NCI-H1694 (cell line): ENCODE data around the gene SH3RF3.

Source experiments
- DNase-seq: peaks from one replicate; lab custom pipeline; 2025; lab: John Stamatoyannopoulos, UW

SH3RF3 gene

DNA sequence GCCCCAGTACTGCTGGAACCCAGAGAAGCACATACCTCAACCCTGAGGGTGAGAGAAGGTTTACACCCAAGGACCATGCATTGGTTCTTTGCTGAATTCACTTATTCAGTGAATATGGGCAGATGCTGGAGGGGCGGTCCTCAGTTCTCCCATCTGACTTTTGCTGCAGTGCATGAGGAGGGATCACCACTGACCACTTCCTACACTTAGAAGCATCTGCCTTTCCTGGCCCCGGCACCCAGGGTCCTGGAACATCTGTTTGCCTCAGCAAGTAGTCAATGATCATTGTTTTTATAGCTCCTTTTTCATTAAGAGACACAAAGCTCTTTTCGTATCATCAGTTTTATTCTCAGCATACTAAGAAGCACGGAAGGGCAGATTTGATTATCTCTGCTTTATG, 211.4 kb downstream of the SH3RF3 start:
- no peak for DNase-seq

DNA sequence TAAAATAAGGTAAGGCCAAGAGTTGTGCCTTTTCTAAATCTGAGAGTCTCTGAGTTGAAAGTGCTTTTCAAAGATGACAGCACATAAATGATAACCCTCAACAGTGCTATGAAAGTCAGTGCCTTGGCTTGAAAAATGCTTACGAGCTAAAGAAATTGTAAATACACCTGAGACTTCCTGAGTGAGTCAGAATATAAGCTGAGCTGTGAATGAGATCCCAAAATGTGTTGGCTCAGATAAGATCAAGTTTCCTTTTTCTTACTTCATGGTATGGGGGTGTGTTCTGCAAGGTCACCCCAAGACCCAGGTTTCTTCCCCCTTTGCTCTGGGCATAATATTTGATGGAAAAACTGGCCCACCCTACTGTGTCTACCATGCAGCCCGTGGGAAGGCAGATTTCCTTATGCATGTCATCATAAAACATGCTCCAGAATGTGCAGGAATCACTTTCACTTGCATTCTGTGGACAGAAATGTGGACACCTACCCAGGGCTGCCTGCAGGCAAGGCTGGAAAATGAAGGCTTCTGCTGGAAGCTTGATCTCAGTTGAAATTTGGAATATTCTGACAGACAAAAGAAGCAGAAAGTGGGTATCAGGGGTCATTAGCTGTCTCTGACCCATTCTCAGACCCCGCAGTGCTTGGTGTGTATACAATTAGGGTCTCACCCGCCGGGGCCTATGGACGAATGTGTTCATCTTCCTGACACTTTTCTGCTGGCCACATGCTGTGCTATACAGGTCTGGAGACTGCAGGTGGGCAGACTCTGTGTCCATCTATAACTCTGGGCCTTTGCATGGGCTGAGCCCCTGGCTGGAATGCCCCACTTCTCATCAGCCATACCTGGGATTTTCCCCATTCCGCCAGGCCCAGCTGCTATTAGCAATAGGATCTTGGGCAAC, 212.6 kb downstream of the SH3RF3 start:
- DNase-seq = no peak

DNA sequence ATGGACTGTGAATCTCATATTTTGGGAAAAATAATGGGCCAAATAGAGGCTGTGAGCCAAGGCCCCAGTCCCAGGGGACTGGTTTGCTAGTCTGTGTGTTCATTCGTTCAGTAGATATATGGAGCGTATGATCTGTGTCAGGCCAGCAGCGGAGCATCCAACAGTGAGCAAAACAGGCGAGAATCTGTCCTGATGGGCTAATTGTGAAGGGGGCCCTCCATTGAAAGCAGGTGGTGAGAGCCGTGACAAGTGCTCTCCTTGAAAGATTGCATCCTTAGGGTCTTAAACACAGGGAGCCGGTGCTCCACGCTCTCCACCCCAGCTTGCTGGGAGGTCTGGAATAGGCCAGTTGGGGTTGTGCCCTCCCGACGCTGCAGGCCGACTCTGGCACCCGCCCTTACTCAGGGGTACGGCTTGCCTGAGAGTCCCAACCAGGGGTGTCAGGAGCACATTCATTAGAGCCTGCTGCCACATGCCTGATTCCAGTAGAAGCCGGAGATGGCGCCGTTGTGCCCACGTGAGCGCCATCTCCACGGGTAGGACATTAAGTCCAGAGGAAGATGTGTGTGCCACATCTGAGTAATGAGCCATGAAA, 213.3 kb downstream of the SH3RF3 start:
- DNase-seq = peak; percentile 69

DNA sequence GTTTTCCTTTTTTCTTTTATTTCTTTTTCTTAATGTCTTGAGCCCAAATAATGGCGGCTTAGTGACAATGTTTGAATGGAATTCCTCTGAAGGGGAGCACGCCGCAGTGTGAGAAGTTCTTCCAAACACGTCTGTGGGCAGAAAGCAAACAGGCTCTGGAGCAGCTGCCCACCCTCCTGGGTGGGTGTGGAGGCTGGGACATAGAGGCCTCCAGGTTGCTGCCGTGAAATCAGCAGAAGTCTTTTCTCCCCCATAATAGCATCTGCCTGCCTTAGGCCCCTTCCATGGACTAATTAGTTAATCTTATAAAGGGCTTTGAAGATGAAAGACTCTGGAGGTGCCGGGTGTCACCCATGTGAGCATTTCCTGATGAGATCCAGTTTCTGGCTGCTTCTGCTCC, 213.9 kb downstream of the SH3RF3 start:
- DNase-seq = no peak

DNA sequence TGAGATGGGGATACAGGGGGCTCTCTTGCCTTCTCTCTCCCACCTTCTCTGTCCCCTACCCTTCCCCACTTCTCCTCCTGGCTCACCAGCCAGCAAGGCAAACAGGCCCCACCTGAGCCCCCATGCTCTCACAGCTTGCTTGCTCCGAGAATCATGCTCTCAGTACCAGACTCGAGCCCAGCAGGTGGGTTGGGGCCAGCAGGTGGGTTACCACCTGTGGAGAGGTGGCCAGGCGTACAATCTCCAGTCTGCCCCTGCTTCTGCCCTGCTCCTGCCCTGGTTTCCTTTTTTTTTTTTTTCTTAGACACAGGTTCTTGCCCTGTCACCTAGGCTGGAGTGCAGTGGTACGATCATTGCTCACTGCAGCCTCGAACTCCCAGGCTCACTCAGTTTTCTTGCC, 214.5 kb downstream of the SH3RF3 start:
- DNase-seq = no peak

DNA sequence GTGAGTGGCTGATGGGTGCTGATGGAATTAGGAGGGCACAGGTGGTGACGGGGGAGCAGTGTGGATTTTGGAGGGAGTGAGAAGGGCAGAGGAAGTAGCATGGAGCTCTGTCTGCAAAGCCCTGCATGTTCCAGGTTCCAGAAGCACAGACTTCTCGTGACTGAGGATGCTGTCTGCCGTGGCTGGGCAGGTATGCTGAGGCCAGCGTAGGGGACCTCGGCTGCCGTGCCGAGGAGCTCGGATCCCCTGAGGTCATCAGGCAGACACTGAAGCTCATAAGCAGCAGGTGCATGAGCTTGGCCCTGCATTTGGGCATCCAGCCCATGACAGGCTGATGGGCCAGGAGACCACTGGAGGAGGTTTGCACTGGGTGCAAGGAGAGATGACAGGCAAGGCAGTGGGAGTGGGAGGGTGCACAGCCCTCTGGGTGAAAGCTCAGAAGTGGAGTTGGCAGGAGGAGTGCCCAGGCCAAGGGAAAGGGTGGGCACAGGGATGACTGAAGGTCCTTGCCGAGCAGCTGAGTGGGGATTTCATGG, 215.3 kb downstream of the SH3RF3 start:
- no peak for DNase-seq

DNA sequence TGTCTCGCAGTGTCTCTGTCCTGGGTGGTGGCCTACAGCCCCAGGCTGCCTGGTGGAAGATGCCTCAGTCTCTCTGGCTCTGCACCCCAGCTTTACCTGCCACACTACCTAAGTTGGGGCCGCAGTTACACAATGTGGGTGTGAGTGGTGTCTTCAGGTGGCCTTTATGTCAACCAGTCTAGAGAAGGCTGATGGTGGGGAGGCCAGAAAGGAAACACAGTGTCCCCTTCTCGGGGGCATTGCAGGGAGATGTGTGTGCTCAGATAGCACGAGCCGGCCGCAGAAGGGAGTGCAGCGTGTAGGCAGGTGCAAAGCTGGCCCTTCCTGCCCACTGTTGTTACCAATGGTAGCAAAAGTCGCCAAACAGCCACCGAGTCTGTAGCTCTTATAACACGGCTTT, 216.1 kb downstream of the SH3RF3 start:
- no peak for DNase-seq

DNA sequence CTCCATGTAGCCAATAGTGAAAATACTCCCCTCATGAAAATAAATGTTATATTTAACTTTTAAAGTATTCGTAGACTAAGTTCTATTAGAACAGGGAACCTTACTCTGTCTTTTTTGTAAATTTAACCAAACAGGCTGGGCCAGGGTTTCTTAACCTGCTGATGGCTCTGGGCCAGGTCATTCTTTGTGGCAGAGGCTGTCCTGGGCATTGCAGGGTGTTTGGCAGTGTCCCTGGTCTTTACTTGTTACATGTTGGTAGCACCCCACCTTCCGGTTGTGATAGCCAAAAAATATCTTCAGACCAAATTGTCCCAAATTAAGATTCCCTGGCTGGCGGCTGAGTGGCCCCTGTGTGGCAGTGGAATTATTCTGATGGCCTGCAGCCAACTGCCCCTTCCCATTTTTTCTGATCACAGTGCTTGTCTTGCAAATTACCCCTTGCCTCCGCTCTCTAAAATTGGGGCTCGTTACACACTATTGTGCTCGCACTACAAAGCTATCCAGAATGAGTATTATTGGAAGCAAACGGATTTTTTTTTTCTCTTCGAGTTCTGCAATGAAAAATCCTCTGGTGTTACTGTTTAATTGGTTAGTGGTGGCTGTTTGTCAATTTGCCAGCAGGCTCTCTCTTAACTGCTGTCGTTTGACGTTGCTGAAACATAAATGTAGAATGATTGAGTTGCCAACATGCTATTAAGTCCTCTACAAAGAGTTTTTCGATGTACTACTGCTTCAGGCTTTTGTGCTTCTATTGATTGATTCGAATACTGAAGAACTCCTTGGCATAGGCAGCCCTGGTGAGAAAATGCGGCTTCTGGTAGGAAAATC, 216.9 kb downstream of the SH3RF3 start:
- DNase-seq = peak; percentile 92

DNA sequence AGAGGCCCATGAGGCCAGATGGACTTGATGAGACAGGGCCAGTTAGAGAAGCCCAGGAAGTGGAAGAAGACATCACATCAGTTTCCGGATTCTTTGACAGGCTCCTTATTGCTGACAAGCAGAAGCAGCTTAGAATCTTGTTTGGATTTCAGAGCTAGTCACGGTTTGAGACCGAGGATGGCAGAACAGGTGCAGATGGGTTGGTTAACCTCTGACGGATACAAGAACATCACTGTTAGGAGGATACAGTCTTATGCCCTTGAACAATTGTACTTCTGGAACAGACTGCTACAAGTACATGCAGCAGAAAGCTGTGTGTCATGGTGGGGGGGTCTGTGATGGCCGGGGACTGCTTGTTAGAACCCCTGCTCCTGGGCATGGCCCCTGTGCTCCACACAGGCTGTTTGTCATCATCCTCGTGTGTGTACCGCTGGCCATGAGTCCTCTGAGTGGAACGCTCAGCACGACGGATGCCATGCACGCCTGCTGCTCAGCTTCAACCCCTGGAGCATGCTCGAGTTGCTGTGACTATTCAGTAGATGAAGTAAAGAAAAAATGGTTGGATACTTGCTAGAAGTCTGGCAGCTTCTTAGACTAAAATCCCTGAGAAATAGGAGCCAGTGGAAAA, 217.7 kb downstream of the SH3RF3 start:
- DNase-seq = no peak

DNA sequence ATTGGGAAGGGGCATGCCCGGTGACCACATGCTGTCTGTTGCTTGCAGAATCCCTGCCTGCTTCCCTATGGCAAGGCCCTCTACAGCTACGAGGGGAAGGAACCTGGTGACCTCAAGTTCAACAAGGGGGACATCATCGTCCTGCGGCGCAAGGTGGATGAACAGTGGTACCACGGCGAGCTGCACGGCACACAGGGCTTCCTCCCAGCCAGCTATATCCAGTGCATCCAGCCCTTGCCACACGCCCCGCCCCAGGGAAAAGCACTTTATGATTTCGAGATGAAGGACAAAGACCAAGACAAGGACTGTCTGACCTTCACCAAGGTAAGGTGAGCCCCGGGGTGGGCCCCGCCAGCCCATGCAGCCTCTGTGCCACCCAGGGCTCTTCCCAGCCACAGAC, 218.6 kb downstream of the SH3RF3 start:
- DNase-seq = no peak

DNA sequence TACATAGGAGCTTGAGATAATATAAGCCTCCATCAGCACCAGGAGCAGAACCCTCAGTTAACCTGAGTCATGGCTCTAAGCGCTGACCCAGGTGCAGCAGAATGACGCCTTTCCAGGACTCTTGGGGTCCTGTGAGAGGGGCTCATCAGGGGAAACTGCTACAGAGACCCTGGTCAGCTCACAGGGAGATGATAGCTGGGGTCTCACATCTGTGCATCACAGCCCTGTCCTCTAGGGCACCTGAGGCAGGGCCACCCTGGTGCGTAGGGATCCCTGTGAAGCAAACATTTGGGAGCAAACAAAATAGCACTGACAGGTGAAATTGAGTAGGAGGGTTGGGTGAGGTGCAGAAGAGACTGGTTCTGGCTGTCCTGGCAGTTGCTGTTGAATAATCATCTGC, 219.2 kb downstream of the SH3RF3 start:
- no peak for DNase-seq

DNA sequence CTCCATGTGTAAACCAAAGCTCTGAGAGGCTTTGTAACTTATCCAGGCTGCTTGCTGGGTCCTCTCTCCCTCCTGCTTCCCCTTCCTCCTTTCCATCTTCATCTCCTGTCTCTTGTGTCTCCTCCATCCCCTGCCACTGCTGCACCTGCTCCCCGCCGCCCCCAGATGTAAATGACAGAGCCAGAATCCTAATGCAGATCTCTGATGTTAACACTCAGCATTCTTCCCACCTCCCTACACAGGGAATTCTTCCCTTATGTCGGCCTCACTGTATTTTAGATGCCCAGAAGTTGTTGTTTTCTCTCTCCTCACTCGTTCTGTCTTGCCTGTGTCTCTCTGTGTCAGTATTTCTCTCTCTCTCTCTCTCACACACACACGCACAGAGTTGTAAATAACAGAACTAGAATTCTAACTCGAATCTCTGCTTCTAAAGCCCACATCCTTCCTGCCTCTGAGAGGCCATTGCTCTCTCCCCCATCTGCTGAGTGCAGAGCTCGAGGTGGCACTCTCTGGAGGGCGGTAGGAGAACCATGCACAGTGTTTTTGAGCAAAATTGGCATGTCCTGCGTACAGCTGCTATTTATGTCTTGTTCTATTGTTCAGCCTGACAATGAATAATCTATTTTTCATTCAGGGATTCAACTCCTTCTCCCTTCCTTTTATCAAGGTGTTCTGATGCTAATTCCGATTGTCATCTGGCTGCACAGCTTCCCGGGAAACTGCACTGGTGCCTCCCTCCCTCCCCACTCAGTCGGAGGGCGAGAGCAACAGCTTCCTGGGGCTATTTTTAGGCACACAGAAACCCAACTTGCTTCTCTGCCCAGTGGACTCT, 219.9 kb downstream of the SH3RF3 start:
- DNase-seq = peak; percentile 43

DNA sequence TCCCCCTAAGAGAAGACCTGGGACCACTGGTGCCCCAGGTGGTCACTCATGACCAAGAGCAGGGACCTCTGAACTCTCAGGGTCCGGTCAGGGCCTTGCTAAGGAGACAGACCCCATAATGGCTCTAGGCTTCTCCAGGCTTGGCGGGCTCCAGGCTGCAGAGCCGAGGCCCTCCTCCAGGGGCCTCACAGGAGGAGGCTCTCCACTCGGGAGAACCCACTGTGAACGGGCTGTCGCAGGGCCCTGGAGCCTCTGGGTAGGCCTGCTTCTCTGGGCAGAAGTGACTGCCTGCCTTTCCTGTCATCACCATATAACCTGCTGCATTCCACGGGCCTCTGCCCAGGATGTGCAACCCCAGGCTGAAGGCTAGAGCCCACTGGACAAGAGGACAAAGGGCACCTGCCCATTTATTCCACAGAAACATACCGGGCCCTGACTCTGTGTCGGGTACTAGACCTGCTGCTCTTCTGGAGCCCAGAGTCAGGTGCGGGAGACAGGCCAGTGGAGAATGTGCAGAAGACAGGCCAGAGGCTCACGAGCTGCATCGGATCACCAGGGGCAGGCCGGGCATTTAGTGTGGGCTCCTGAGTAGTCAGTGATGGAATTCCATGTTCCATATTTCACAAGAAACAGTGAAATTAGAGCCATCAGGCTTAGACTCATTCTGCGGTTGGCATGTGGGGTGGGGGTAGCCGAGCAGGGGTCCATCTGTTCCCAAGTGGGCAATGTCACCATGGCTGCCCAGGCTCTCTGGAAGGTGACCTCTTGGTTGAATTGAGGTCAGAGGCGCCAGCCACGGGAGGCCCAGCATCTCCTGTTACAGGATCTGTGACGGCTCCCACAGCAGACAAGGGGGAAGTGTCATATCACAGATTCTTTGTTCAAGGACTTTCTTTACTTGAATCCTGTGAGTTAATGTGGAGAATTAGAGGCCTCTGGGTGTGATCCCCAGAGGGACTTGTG, 220.8 kb downstream of the SH3RF3 start:
- DNase-seq = no peak

DNA sequence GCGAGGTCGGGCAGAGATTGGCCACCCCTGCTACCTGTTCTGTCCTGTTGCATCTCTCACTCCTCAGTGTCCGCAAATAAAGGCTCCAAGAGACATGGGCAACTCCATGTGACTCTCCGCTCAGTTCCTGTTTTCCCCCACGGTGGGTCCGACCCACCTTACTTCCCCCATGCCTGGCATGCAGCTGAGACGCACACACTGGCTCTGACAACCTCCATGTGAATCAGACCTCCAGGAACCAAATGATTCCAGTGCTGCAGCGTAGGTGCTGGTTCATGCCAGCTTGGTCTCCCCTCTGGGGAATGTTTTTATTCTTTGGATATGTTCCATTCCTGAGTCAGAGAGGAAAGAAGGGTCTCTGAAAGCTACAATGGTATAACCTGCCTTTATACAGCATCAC, 221.5 kb downstream of the SH3RF3 start:
- DNase-seq = no peak

DNA sequence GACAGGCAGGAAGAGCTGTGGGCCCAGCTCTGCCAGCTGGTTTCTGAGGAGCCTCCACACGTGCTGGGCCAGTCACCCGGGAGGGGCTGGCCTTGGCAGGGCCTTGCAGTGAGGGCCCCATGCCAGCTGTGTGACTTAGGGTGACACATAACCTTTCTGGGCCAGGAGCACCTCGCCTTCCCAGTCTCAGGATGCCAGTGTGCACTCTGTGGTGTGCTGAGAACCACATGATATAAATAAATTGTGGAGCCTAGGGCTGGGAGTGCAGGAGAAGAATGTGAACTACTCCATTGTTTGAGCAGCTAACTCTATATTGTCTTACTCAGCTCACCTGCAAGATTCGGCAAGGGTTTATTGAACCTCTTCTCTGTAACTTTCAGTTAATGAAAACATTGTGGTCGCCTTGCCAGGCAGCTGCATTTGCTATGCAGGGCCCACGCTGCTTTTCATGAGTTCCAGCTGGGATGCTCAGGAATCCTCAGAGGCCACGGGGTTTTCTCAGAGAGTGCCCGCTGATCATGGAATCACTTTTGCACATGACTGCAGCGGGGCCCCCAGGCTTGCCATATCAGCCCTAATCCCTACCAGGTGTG, 222.3 kb downstream of the SH3RF3 start:
- DNase-seq = peak; percentile 21

DNA sequence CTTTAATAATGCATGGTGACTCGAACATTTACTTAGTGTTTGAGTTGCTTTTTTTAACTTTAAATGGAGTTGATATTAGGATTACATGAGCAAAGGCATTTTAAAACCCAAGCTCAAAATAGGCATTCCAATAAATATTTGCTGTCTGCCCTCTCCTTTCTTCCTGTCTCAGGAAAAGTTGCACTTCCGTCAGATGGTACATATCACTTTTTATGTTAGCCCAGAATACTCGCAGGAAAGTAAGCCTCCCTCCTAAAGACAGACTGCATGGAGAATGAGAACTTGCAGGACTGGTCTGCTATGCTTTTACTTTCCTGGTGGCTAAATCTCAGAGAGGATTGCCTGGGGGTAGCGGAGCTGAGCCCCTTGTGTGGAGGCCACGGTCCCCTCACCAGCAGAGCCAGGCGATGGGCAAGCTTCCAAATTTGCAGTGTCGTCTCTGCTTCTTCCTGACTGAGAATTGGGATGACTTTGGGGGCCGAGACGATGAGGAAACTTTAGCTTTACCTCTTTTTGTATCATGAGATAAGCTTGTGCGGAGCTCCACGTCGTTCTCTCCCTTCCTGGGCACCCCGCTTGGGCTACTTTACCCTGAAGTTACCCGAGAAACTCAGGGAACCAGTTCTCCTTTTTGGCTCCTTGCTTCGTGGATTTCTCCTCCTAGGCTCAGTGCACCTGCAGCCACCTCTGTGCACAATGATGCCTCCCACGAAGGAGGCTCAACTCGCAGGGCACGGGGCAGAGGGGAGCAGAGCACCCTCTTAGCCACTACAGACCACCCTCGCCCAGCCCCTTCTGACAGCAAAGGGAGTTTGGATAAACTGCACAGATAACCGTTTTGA, 223.3 kb downstream of the SH3RF3 start:
- DNase-seq = no peak

DNA sequence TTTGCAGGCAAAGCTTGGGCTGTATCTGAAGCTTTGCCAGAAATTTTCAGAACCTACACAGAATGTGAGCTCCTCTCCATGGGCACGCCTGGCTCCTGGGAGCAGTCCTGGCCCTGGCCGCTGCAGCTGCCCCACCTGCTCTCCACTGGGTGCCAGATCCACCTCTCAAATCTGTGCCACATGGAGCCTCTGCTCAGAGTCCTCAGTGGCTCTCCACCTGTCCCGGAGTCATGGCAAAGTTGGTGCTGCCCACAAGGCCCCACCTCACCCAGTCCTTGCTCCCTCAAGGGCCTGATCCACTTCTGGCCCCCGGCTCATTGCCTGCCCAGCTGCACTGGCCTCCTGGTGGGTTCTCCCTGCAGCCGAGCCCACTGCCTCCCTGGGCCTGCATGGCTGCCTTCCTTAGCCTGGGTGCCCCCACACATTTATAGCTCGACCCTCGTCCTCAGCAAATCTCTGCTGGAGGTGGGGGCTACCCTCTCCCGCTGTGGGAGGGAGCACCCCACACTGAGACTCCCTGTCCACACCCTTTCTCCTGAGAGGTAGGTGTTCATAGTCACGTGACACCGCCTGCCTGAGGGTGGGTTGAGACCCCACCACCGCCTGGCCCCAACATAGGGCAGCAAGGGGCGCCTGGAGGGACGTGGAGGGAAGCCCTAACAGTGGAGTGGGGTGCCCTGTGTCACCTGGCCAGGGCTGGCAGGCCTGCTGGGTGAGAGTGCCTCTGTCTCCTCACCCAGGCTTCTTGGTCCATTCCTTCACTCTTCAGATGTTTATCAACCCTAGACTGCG, 224.1 kb downstream of the SH3RF3 start:
- DNase-seq = peak; percentile 25
